KOPT-K1 (cell line): Measurements from ENCODE around the gene CISTR.
"Not testable (repeated sequence)": the region's sequence is repeated elsewhere in the genome, so short reads cannot be mapped to it uniquely, and the experiment has no call there.

Experiments used
- H3K27ac ChIP-seq: fragments of 200-600 bp; sonication (generic); 2 replicates; pipeline ENCODE4 v1.5.1; 2016; ENCODE audit warnings: antibody characterized with exemption, mild to moderate bottlenecking, low read depth, low read length; ENCODE audit not compliant: poor library complexity, severe bottlenecking
- H3K36me3 ChIP-seq: fragments of 200-600 bp; sonication (generic); 2 replicates; pipeline ENCODE4 v1.5.1; 2017; ENCODE audit warnings: antibody characterized with exemption, mild to moderate bottlenecking, low read length, moderate library complexity; ENCODE audit not compliant: insufficient read depth
- H3K9me3 ChIP-seq: fragments of 200-600 bp; sonication (generic); 2 replicates; pipeline ENCODE4 v1.5.1; 2017; ENCODE audit warnings: antibody characterized with exemption, low read length, mild to moderate bottlenecking; ENCODE audit not compliant: insufficient read depth, poor library complexity, severe bottlenecking

The CISTR gene

DNA sequence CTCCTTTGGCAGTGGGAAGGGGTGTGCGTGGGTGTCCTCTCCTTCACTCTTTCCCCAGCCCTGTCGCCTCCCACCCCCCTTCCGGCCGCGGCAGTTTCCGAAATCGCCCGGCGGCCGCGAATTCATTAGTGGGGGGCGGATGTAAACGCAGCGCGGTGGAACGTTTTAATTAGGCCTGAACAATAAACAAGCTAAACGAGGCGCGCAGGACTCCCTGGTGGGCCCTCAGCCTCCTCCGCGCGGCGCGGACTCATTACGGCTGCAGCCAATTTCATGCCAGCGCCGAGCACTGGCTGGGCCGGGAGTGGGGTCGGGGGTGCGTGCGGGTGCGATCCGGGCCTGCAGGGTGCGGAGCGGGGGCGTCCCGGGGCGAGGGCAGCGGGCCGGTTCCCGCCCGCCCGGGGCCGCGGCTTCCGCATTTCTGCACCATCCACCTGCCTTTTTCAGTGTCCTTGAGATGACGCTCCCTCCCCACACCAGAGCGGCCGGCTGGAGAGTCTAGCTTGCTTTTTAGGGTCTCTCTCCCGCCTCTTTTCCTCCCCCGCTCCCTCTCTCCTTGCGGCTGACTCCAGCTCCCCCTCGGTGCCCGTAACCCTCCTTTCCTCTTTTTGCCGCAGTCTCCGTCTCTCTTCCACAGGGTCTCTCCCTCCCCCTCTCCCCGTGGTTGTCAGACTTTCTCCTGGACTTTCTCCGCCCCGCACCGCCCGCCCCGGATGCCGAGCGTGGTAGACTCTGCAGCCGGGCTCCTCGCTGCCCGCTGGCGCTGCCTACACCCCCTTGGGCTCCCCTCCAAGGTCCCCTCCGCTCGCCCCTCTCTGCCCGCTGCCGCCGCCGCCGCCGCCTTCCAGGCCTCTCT lies at the start of gene CISTR:
Gene CISTR (minus strand): TSS at position 644 of the 856 bp plus-strand sequence.
- no peaks in the 10 kb centered on the region for H3K9me3 ChIP-seq
- H3K27ac ChIP-seq = no peak within 1 kb of the TSS
- no peaks in the 10 kb centered on the region for H3K36me3 ChIP-seq

DNA sequence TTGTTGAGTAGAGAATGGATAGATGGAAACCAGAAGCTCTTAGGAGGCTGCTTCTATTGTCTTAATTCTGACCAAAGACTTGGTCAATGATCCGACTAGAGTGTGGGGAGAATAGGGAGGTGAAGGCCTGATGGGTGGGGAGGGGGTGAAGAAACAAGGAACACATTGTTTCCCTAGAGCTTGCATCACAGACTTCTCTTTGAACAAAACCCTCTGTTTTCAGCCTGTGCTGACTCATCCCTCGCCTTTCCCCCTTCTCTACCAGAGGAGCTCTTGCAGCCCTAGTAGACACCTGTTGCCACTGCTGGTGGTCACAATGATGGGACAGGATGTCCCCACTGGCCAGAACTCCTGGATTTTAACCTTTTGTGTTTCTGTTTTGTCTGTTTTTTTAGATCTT lies 46.8 kb upstream of the CISTR start:
- no peaks in the 10 kb centered on the region for H3K9me3 ChIP-seq
- no peak overlapping the region for H3K27ac ChIP-seq
- H3K36me3 ChIP-seq = no peaks in the 10 kb centered on the region

DNA sequence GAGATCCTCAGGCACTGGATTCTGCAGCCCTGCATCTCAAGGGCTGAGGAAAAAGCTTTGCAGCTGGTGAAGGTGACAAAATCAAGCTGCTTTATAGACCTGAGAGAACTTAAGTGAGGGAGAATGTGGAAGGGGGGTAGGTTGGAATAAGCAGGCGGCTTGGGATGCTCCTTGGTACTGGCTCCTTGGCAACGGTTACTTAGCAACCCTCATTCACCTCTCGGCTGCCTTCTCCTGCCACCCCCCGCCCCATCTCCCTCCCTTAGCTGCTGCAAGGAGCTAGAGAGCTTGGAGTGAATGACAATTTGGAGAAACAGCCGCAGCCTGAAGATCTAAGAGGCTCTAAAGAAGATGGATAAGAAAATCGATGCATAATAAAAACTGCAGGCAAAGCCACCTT lies 44.1 kb upstream of the CISTR start:
- Histone ChIP-seq H3K27ac (no peak overlapping the region), H3K9me3 (no peaks in the 10 kb centered on the region), H3K36me3 (no peaks in the 10 kb centered on the region)

DNA sequence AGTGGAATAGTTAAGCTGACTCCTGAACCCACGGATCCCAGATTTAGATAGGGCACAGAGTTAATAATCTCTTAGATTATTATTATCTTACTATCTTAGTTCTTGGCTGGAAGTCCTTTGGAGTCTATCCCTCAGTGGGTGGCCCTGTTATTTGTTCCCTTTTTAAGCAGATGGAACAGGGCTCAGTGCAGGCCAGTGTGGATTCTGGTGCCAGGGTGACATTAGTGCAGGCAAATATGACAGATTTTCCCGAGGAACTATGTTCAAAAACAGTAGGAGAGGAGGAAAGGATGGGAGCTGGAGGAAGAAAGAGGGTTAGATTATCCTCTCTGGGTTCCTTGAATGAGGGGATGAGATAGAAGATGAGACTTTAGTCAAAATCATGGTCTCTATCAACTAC lies 41.4 kb upstream of the CISTR start:
- Histone ChIP-seq H3K9me3 (no peaks in the 10 kb centered on the region), H3K36me3 (no peaks in the 10 kb centered on the region), H3K27ac (no peak overlapping the region)

DNA sequence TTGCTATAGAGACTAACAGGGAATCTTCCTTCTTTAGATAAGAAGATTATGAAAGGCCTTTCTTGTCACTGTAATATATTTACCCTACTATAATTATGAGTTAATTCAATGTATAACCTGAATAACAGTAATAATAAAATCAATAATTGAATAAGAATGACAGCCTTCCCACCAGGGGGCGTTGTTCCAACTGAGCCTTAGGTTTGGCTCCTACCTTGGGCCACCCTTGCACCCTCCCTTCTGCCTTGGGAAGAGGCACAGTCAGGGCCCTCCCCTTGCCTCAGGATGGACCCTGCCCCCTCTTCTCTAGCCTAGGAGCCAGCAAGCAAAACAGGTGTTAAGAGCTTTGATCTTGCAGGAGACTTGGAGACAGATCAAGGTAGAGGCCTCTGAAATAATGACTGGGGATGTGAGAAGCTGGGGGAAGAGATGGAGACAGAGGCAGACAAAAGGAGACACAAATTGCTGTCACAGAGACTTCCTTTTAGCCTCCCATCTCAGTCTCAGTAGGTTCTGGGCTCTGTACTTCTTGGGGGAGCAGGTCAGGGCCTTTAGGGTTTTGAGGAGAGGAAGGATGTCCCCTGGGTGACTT lies 40.1 kb upstream of the CISTR start:
- Histone ChIP-seq H3K36me3 (no peaks in the 10 kb centered on the region), H3K27ac (no peak overlapping the region), H3K9me3 (no peaks in the 10 kb centered on the region)

DNA sequence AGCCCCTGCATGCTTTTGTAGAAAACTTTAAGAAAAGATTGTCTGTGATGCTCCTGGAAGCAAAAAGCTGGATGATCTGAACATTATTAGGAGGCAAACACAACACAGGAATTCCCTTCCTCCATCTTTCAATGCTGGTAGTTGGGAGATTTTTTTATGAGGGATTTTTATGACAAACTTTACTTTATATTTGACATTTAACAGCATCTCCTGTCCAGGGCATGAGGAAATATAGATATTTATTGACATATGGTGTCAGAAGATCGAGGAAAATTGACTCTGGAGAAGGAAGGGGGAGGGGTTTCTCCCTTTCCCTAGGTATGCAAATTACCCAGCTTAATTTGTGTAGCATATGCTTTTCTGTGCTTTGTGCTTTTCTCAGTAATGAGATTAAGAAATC lies 37.8 kb upstream of the CISTR start:
- no peaks in the 10 kb centered on the region for H3K9me3 ChIP-seq
- H3K36me3 ChIP-seq = no peaks in the 10 kb centered on the region
- no peak overlapping the region for H3K27ac ChIP-seq

DNA sequence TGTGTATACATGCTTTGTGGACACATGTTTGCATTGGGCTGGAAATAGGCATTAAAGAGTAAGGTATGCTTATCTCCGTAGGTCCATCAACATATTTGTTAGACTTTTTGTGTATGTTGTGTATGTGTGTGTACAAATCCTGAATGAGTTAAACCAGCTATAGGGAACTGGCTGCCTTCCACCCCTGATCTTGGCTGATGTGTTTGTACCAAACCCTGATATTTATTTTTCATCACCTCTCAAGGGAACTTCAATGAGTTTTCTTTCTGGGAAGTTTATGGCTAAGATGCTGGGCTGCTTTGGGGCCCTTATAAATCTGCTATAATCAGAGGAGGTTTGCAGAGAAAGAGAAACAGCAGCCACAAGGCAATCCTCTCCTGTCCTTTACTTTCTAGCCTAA lies 37.1 kb upstream of the CISTR start:
- no peaks in the 10 kb centered on the region for H3K36me3 ChIP-seq
- no peak overlapping the region for H3K27ac ChIP-seq
- no peaks in the 10 kb centered on the region for H3K9me3 ChIP-seq

DNA sequence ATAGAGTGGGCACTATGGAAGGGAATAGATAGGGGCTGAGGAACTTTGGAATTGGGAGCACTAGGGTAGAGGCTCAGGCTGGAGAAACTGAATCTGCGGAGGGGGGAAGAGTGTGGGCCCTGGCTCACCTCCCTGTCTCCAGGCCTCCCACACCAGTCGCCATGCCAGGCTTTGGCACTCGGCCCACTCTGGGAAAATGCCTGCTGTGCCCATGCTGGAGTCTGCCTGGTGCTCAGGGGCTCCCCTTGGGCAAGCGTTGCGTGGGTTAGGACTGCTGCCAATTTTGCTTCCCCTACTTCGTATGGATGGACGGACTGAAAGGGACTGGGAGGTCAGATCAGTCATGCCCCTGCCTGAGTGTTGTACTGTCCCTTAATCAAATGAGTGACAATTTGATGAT lies 34.6 kb upstream of the CISTR start:
- no peak overlapping the region for H3K27ac ChIP-seq
- H3K36me3 ChIP-seq = no peaks in the 10 kb centered on the region

DNA sequence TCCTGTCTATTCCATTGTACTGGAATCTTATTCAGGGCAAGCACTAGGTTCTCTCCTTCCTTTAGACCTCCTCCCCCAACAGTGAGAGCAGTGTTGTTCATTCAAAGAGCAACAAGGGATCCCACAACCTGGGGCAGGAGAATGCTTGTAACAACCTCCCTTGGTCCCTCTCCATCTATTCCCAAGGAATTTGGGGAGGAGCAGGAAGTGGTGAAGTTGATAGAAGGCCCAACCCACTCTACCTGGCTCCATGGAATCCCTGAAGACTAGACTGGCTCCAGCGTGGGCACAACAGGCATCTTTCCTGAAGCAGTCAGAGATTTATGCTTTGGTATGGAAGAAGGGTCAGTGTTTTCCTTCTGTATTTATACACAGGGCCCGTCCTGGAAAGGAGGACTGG lies 33.4 kb upstream of the CISTR start:
- H3K36me3 ChIP-seq = no peaks in the 10 kb centered on the region
- no peaks in the 10 kb centered on the region for H3K9me3 ChIP-seq
- no peak overlapping the region for H3K27ac ChIP-seq

More for the DNA sequence above, 34.6 kb upstream of the CISTR start:
- no peaks in the 10 kb centered on the region for H3K9me3 ChIP-seq

DNA sequence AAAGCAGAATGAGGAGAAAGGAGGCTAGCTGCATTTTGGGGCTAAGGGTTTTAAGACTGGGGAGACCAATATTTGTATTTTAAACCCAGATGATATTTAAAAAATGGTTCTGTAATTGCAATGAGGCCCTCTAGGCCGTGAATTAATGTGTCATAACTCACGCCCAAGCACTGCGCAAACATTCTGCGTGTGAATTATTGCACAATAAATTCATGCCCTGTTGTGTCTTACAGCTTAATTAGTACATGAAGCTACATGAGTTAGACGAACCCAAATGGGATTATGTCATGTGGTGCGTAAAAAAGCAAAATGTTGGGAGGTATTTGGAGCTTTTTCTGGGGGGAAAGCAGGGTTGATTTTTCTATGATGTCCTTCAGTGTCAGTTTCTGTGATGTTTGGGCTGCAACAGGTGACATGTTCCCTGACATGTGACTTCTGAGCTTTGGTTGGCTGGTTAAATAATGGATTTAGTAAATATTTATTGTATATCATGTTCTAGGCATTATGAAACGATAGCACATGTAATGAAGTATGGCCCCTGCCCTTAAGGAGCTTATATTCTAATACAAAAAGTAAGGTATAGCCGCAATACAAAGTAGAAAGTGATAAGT lies 30.4 kb upstream of the CISTR start:
- H3K27ac ChIP-seq = no peak overlapping the region
- no peaks in the 10 kb centered on the region for H3K36me3 ChIP-seq
- no peaks in the 10 kb centered on the region for H3K9me3 ChIP-seq

DNA sequence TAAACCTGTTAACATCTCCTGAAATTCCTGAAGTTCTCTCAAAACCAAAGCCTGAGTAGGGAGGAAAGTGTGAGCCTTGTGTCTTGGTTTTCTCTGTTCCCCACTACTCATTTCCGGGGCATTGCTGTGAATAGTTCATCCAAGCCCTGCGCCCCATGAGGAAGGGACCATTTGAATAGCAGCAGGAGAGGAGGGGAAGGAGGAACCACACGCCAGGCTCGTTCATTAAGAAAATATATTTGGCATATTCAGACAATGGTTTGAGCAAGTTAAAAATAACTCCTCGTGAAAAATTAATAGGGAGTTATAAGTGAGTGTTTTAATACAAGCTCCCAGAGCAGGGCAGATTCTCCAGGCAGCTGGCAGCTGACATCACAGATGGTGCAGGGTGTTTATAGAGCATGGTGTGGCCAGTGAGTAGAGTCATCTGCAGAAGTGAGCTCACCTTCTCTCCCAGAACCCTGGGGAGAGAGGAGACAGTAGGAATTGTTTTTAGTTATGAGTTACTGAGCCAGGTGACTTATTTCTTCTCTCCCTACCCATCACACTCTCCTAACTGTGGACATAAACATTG lies 29.5 kb upstream of the CISTR start:
- no peak overlapping the region for H3K27ac ChIP-seq
- H3K36me3 ChIP-seq = no peaks in the 10 kb centered on the region
- no peaks in the 10 kb centered on the region for H3K9me3 ChIP-seq

DNA sequence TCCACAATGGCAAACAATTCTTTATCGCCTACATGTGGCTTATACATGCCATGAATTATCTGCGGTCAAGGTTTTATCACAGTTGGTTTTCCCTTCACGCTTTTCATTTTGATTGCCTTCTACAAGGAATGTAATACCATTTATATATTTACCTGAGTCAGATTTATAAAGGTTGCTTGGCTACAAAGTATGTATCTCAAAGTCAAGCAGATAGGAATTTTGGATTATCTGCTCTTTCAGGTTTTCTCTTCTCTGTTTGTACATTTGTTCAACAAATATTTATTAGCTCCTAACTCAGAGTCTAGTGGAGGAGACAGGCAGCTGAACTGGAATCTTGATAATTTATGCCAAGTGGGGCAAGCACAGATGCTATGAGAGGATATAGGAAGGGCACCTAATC lies 28.5 kb upstream of the CISTR start:
- Histone ChIP-seq H3K9me3 (no peaks in the 10 kb centered on the region), H3K36me3 (no peaks in the 10 kb centered on the region), H3K27ac (no peak overlapping the region)

DNA sequence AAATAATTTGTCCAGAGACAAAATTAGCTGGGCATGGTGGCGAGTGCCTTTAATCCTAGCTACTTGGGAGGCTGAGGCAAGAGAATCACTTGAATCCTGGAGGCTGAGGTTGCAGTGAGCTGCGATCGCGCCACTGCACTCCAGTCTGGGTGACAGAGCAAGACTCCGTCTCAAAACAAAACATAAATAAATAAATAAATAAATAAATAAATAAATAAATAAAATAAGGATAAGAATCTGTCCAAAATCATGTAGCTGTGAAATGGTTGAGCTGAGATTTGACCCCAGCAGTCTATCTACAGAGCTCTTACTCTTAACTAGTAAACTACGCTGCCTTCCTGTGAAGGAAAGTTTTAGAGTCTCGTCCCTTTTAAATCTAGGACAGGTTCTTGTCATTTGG lies 27.9 kb upstream of the CISTR start:
- H3K9me3 ChIP-seq, H3K27ac ChIP-seq, H3K36me3 ChIP-seq: not testable (repeated sequence)

DNA sequence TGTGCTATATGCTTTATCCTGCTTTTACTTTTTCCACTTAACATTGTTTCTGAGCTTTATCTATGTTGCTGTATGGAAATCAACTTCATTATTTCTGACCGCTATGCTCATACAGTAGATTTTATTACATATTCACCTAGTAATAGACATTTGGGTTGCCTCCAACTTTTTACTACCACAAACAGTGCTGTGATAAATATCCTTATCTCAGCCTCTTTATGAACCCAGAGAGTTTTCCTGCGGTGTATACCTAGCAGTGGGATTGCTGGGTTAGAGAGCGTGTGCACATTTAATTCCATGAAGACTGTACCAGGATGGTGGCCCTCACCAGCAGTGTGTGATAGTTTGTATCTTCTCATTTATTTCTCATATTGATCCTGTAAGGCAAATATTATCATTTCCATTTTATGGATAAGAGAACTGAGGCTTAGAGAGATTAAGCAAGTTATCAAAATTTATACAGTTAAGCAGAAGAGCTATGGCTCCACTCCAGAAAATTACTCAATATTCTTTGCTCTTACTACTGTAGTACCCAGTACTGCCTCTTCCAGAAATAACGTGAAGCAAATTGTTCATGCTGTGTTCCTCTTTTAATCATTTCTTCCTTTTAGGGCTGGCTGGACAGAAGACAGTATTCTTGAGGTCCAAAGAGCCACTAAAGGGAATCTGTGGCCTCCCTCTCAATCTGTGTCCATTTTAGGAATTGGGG lies 26.3 kb upstream of the CISTR start:
- no peak overlapping the region for H3K27ac ChIP-seq
- no peaks in the 10 kb centered on the region for H3K9me3 ChIP-seq
- no peaks in the 10 kb centered on the region for H3K36me3 ChIP-seq

DNA sequence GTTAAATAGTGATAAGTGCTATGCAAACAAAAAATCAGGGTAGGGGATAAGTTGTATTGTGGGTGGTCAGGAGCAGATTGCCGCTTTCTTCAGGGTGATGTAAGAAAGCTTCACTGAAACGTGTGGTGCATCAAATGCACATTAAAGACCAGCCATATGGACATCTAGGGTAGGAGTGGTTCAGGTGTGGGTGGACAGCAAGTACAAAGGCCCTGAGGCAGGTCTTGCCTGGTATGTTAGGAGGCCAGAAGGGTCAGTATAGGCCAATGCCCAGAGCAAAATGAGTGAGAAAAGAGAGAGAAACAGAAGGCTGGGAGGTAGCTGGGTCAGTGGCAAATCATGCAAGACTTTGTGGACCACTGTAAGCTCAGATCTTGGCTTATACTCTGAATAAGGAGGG lies 25.6 kb upstream of the CISTR start:
- H3K27ac ChIP-seq = no peak overlapping the region
- H3K9me3 ChIP-seq = no peaks in the 10 kb centered on the region
- no peaks in the 10 kb centered on the region for H3K36me3 ChIP-seq
